ENCODE measurements around the gene PPP1R27. TPM values are rescaled to one million over a fixed set of nuclear protein-coding genes. Genes with fewer than 3 reads are reported as not detected.
"Not testable (repeated sequence)": the region's sequence is repeated elsewhere in the genome, so short reads cannot be mapped to it uniquely, and the experiment has no call there.

PPP1R27 gene
- total RNA-seq, 1 donor from 2014 or later, result not detected

DNA sequence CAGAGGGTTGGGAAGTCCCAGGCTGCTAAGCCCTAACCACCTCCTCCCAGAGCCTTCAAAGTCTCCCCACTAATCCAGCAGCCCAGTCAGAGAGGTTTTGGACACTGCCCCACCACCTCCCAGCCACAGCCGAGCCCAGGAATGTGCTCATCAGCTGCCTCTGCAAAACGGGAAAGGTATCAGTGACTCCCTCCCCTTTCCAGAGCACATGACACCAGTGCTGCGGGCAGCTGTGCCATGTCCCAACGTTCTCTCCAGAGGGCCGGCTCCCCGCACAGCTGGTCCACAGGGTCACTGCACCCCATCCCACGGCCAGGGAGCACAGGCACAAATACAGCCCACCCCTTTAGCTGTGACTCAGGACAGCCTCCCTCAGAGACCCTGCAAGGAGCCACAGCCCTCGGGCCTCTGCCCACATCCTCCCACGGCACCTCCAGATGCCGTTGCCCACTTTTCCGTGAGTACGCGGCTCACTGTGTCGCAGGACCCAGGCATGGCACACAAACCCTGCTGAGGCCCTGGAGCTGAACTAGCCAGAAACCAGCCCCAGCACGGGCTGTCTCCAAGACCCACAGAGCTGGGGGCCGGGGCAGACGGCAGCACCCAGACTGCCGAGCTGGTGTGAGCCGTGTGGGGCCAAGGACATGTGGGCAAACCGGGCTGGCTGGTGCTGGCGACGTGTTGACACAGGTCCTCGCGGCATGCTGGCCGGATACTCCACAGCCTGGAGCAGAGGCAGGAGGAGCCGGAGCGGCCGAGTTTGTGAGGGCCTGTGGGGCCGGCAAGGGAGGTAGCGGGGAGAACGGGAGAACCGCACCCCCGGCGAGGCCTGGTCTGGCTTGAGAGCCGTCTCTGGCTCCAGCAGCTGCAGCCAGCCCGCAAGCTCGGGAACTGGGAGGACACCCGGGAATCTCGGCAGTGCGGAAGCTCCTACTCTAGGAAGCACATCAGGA, 6.3 kb upstream of the PPP1R27 start:
- DNase-seq, result no peak

DNA sequence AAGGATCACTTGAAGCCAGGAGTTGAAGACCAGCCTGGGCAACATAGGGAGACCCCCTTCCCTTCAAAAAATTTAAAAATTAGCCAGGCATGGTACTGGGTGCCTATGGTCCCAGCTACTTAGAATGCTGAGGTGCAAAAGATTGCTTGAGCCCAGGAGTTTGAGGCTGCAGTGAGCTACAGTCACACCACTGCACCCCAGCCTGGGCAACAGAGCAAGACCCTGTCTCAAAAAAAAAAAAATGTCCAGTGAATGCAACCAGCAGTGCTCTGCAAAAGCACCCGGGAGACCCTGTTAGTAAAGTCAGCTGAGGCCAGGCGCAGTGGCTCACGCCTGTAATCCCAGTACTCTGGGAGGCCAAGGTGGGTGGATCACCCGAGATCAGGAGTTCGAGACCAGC, 5.2 kb upstream of the PPP1R27 start:
- not testable (repeated sequence) for DNase-seq

DNA sequence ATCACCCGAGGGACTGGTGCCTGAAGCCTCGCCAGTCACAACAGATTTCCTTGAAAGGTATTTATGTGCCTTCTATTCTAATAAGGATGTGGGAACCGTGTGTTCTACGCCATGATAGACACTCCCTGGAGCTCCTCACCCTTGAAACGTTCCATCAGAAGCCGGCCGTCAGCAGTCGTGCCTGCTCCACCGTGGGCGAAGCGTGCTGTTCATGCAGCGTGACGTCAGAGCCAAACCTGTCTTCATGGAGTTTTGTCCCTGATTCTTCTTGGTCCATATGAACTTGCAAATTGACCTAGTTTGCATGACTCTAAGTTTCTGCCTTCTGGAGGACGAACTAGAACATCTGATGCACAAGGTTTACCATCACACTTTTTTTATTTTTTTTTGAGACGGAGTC, 4.5 kb upstream of the PPP1R27 start:
- no peak for DNase-seq

DNA sequence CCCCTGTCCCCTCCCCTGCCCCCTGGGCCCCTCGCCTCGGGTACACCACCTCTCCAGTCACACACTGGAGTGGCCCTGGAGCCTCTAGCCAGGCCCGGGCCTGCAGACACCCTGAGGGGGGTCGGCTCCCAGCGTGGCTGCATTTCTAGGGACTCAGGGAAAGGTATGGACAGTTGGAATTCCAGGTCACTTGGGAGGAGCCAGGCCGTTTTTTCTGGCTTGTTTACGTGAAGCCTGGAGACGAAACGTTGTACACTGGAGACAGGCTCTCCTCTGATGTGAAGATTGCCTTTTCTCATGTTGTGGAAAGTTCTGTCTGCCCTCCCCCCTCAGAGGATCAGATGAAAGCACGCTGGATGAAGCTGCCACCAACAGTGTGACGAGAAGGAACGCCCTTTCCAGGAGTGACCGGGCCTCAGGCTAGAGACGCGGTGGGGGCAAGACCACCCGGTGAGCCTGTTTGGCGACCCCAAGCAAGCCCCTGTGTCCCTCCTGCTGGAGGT, 4.0 kb upstream of the PPP1R27 start:
- DNase-seq, result no peak

DNA sequence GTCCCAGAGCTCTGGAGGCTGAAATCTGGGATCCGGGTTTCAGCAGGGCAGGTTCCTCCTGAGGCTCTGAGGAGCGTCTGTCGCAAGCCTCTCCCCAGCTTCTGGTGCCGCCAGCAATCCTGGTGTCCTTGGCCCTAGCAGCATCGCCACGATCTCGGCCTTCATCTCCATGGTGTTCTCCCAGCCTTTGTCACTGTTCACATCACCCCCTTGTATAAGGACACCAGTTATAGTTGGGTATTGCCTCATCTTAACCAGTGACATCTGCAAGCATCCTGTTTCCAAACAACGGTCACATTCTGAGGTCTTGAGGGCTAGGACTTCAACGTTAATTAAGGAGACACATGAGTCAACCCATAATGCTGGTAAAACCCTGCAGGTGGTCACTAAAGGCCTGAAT, 2.8 kb upstream of the PPP1R27 start:
- DNase-seq, result no peak

DNA sequence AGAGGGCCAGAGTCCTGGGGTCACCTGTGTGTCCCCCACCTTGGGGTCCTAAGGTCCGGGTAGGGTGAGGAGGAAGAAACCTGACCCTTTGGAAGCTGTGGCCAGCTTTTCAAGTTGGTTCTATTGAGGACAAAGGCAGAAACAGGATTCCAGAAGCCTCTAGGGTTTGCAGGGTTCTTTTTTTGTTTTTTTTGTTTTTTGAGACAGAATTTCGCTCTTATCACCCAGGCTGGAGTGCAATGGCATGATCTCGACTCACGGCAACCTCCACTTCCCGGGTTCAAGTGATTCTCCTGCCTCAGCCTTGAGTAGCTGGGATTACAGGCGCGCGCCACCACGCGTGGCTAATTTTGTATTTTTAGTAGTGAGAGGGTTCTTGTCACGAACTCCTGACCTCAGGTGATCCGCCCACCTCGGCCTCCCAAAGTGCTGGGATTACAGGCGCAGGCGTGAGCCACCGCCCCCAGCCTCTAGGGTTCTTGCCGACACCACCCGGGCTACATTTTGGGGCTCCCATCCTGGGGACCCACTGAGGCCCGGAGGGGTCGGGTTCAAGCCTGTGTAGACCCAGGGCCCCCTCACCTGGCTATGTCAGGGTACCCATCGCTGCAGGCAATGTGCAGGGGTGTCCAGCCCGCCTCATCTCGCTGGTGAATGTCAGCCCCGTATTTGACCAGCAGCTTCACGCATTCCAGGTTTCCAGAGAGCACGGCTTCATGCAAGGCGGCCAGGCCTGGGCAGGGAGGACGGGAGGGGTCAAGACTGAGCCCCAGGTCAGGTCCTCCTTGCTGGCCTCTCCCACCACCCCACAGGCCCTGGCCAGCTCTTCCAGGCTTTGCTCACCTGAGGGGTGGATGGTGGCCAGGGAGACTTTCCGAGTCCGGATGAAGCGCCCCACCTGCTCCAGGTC, 674 bp downstream of the PPP1R27 start:
- no peak for DNase-seq

DNA sequence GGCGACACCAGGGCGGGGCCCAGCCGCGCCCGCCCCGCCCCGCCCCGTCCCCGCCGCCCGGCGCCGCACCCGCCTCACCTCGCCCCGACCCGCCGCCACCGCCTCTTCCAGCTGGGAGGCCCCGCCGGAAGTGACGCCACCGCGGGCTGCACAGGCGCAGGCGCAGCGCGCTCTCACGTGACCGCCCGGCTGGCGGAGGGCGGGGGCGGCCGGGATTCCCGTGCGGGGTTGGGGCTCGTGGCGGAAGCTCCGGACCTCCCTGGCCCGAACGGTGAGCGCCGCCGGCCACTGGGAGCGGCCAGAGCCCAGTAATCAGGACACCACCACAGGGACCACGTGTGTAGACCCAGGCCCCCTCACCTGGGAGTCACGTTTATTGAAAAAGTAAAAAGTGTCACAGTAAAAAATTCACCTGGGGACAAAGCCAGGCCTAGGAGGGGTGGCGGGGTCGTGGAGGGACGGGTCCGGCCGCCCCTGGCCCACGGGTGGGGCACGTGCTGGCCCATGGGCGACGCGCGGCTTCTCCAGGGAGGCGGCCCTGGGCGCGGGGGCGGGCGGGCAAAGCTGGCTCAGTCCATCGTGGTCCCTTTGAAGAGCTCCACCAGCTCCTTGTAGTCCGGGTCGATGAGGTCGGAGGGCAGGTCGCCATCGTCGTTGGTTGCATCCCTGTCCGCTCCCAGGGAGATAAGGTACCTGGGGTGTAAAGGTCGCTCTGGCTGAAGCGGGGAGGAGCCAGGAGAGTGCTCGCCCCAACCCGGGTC, 1.5 kb downstream of the PPP1R27 start, which contains the start of gene MCRIP1:
MCRIP1 (minus strand) TSS at position 132 of the 761 bp plus-strand sequence. CDS start 8,785 bp downstream, outside the sequence.
- peak; percentile 96 for DNase-seq

DNA sequence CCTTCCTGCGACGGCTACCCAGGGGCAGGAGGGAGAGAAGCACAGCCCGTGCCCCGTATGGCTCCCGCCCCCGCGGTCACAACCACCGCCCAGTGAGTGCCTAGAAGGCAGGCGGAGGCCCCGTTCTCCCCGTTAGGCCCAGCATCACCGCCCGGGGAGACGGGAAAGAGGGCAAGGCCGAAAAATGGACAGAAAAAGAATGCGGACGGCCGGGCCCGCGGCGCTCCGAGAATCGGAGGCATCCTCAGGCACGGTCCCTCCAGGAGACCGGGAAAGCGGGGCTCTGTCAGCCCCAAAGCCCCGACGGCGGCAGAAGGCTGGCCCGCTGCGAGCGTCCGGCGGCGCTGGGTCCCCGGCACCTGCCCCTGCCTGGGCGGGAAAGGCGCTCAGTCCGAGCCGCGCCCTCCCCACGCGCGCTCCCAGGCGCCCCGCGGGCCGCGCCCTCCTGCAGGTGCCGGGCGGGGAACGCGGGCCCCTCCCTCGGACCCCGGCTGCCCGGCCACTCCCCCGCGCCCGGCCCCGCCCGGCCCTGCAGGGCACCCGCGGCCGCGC, 2.2 kb downstream of the PPP1R27 start:
- DNase-seq, result peak; percentile 40

DNA sequence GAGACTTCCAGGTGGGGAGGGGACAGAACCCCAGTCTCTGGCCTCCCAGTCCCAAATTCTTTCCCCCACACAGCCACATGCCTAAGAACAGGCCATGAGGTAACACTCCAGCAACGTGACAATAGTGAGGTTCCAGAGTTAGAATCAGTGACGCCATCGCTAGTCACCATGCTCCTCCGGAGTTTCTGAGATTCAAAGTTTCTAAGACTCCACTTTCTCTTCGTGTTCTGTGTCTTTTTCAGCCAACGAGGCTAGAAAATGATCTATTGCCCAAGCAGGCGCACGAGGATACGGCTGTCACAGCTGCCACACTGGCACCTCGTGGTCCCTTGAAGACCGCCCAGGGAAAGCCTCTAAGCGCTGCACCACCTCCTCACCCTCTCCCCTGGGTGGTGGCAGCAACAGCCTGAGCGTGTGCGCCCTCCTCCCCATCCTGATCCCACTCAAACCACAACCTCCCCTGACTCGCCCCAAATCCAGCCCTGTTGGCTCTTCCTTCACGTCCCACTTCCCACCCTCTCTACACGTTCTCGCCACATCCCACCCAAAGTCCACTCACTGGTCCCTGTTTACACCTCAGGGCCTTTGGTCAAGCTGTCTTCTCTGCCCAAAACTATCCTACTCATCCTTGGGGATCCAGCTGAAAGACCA, 2.8 kb downstream of the PPP1R27 start:
- peak; percentile 13 for DNase-seq

DNA sequence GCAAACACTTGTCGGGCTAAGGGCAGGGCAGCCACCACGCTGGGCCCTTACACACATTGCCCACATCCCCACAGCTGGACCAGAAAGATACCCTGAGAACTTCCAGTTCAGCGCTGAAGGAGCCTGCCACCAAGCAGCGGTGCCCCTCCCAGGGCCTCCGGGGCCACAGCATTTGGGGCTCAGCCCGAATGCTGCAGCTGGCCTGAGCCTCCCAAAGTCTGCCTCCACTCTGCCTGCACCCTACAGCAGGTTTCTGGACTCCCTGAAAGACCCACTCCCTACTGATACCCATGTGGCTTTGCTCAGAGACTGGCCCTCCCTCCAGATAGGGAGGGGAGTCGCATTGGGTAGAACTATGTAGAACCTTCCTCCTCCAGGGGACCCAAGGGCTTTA, 3.3 kb downstream of the PPP1R27 start:
- DNase-seq, result no peak

DNA sequence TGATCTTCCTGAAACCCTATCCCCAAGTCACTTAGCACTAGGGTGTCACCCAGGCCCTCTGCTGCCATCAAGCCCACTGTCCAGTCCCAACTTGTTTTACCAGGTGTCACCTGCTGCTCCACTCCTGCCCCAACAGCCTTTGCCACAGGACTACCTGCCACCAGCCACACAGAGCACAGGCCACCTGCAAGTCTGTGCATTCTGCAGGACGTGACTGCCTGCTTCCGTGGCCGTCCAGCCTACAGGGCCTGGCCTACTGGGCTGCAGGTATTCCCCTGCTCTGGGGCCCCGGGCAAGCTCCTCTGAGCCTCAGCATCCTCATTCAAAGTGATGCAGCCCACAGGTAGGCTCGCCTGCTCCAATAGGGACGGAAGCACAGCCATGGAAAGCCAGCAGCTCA, 5.0 kb downstream of the PPP1R27 start:
- DNase-seq, result no peak

DNA sequence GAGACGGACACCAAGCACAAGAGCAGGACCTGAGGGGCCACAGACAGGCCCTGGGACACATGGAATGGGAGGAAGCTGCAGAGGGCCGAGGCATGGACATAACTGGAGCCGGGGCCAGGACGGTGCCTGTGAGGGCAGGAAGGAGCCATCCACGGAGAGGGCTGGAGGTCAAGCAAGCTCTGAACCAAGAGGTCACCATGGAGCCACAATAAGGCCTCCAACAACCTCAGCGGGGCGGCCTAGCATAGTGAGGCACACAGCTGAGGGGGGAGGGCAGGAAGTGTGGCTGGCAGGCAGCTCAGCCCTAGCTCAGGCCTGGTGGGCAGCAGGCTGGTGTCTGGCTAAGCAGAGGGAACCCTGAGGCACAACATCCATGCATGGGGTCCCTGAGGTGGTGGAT, 6.2 kb downstream of the PPP1R27 start:
- no peak for DNase-seq

DNA sequence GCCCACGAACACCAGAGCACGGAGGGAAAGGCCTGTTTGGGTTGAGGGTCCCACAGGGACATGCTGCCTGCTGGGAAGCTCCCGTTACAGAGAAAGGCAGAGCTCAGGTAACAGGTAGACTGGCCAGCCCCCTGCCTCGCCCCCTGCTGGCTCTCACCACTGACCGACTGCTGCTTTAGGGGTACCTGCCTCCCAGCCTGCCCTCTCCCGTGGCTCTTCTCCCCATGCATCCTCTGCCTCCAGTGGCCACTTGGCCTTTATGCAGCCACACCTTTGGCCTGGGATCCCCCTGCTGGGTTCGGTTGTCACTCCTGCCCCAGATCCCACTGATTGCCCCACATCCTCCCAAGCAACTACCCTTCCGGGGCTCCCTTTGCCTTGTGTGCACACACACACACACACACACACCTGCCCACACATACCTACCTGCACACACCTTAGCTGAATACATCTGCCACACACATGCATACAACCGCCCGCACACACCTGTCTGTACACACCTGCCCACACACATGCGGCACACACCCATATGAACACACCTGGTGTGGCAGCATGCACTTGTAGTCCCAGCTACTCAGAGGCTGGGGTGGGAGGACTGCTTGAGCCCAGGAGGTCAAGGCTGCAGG, 8.9 kb downstream of the PPP1R27 start:
- no peak for DNase-seq

DNA sequence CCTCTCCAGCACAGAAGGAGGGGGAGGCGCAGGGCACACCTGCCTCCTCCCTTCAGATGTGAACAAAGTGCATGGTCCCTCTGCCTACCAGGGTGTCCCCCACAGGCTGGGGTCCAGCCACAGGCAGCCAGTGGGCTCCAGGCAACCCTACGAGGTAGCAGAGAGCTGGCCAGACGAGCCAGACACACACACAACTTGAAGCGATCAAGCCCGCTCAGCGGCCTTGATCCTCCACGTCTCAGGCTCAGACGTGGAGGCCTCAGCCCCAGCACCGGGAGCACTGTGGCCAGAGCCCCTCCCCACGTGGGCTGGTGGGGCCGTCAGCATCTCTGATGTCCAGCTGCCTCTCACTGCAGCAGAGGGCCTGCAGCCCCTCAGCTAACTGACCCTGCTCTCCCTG, 10.3 kb downstream of the PPP1R27 start:
- DNase-seq, result no peak

DNA sequence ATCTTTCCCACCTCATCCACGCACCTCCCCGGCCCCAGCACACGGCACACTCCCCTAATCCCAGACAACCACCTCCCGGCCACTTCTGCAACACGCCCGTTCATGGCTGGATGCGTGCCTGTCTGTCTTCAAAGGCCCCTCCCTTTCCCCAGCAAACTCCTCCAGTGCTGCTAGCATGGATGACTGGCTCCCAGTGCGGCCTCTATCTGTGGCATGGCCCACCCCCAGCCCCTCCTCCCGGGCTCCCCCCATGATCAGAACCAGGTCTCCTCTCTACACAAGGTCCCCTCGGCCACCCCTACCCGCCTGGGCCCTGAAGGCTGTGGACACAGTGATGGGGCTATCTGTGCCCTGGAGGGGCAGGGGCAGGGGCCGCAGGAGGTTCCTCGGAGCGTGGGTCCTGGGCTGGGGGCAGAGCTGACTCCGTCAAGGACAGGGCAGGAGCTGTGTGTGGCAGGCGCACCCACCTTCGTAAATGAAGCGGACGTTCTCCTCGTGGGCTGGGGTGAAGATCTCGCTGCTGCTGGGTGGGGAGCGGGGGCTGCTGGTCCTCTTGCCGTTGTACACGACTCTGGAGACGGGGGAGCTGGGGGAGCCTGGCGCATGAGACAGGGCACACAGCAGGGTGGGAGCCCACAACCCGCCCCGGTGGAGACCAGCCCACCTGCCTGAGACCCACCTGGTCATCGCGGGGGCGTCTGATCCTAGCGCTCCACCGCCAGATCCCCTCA, 10.9 kb downstream of the PPP1R27 start:
- DNase-seq, result no peak

DNA sequence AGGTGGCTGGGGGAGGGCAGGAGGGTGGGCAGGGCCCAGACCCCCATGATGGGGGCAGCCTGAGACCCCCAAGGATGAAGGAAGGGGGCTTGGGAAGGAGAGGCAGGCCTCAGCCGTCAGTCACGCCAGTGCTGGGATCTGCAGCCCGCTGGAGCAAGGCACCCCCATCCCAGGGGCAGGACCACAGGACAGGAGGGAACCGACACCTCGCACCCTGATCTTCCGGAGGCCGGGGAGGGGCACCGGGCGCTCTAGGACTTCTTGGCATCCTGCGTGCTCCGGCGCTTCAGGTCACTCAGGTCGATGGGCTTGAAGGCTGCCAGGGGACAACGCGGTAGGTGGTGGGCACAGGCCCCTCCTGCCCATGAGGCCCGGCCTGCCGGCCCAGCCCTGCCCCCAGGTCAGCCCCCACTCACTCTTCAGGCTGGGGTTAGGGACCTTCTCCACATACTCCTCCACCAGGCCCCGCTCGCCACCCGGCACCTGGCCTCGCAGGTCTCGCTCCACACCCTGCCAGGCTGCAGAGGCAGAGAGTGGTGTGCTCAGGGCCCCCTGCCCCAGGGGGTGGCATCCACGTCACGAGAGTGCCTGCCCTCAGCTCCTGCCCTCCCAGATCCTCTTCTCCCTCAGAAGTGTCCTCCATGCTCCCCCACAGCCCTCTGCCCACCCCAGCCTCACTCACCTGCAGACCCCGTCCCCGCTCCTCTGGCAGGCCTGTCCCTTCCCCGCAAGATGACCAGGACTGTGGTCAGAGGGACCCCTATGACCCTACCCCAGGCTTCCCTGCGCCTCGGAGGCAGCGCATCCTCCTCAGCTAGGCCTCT, 11.6 kb downstream of the PPP1R27 start:
- no peak for DNase-seq

DNA sequence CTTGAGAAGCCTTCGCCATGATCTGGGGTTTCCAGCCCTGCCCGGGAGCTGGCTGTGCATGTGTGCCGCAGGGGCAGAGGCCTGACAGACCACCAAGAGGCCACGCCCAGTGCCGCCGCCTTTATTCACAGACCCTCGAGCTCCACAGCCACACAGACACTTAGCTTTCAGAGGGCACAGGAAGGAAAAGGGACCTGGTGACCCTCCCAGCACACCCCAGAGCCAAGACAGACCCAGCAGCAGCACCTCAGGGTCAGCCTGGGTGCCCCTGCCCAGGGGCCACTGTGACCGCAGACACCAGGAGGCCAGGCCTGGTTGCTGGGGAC, 12.6 kb downstream of the PPP1R27 start:
- DNase-seq, result no peak

DNA sequence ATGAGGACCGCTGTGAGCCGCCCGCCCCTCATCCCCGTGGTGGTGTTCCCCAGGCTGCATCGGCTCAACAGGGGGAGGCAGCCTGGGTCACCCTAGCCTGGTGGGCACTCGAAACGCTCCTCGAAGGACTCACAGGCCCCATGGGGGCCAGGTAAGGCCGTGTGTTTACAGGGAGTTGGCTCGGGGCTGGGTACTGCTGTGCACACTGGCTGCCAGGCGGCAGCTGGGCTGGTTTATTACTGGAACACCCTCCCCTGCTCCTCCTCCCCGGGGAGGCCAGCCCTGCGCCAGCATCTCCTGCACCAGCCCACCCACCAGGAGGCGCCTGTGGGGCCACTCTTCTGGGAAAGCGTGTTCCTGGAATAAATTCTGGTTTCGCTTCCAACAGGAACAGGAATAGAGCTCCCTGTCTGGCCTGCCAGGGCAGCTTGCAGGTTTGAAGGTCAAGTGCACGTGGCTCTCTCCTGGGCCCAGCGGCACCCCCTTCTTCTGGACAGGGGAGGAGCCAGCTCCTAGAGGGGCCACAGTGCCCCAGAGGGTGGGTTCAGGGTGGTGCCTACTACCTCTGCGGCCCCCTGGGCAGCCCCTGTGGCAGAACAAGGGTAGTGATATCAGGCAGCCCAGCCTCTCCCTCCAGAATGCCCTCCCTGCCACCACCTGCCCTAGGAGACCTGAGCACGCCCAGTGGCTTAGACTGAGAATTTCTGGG, 13.1 kb downstream of the PPP1R27 start:
- DNase-seq, result peak; percentile 76

DNA sequence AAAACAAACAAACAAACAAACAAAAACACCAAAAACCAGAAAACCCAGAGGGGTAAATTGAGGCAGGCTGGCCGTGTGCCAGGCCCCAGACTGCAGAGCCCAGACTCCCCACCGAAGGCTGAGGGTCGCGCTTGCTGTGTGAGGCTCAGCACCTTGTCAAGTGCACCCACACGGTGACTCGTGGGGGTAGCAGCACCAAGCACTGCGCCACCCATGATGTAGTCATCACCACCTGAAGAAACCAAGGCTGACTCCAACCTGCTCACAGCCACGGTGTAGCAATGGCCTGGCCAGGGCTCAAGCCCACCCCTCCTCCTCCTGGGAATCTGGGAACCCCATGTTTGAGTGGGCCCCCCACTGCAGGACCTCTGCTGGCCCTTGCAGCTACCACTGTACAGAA, 13.7 kb downstream of the PPP1R27 start:
- DNase-seq, result no peak
